Subcutaneous adipose tissue (tissue), 4 donors: ENCODE results near the gene AADACL4. TPM values are rescaled to one million over a fixed set of nuclear protein-coding genes. Genes with fewer than 3 reads are reported as not detected.

Experiments
- total RNA-seq, 4 donors: library from RNA; depleted of rRNA; stranded (reverse); fragments of >200 nt; gene quantifications; one replicate each; pipeline ENCODE4 v1.1.0, GENCODE V29; 2016
- TF ChIP-seq, protein P1 (sequence below): fragments of 450-650 bp; IDR thresholded peaks from one replicate; pipeline ENCODE4 v1.5.1; 2016; ENCODE audit warnings: low read depth, mild to moderate bottlenecking, control low read depth, antibody characterized with exemption, moderate library complexity

AADACL4 gene
- total RNA-seq, 4 donors from 2014 or later, result not detected

DNA sequence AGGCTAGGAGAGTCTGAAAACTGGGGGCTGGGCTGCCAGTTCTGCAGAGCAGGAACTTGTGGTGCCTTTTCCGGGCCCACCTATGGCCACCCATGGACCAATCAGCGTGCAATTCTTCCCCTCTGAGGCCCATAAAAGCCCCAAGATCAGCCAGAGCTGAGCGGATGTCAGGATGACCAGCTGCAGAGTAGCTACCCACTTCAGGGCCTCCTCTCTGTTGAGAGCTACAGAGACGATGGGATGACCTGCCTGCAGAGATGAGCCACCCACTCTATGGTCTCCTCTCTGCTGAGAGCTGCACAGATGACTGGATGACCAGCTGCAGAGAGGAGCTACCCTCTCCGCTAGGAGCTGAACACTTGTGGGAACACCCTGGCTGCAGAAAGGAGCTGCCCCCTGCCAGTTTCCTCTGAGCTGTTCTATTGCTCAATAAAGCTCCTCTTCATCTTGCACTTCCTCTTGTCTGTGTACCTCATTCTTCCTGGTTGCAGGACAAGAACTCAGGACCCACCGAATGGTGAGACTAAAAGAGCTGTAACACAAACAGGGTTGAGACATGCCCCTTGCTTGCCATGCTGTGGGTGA lies 12.8 kb upstream of the AADACL4 start:
- TF ChIP-seq, protein P1, sequence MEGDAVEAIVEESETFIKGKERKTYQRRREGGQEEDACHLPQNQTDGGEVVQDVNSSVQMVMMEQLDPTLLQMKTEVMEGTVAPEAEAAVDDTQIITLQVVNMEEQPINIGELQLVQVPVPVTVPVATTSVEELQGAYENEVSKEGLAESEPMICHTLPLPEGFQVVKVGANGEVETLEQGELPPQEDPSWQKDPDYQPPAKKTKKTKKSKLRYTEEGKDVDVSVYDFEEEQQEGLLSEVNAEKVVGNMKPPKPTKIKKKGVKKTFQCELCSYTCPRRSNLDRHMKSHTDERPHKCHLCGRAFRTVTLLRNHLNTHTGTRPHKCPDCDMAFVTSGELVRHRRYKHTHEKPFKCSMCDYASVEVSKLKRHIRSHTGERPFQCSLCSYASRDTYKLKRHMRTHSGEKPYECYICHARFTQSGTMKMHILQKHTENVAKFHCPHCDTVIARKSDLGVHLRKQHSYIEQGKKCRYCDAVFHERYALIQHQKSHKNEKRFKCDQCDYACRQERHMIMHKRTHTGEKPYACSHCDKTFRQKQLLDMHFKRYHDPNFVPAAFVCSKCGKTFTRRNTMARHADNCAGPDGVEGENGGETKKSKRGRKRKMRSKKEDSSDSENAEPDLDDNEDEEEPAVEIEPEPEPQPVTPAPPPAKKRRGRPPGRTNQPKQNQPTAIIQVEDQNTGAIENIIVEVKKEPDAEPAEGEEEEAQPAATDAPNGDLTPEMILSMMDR, result no peak

DNA sequence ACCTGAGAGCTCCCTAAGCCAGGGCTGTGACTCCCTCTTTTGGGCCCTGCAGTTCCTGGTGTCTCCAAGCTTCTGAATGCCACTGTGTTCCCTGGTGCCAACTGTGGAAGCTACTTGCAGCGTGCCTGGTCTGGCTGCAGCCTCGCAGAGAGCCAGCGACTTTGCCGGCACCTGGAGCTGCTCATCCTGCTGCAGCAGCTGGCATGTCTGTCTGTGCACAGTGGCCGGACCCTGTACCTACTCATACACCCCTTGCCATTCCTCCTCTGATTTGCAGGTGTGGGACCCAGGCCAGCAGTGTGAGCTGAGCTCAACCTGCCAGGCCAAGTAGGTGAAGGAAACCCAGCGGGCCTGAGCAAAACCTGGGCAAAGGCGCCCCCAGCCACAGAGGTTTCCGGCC lies 12.3 kb upstream of the AADACL4 start:
- TF ChIP-seq, protein P1, result no peak

DNA sequence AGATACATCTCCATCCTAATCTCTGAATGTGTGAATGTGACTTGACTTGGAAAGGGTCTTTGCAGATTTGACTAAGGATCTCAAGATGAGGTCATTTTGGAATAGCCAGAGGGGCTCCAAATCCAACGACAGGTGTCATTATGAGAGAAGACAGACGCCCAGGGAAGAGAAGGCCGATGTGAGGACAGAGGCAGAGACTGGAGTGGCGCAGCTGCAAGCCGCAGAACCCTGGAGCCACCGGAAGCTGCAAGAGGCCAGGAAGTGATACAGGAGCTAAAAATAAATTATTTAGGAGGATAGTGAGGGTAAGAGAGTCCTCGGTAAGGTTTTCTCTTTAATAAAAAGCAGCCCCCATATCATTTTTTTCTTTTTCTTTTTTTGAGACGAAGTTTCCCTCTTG lies 9.7 kb upstream of the AADACL4 start:
- TF ChIP-seq, protein P1, result no peak

DNA sequence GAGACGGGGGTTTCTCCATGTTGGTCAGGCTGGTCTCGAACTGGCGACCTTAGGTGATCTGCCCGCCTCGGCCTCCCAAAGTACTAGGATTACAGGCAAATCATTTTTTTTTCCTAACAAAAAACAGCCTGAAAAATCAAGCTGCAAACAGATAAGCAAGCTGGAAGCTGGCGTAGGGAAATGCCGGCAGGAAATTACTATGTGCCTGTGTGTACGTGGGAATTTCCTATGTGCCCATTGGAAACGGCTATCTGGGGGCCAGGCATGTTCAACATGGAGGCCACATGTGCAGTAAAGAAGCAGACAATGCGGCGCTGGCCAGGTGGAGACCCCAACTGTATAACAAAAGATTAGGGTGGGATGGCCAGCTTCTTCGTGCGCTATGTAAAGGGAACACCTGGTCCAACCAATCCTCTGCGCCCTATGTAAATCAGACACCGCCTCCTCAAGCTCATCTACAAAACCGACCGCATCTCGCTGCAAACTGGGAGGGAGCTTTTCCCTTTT lies 9.1 kb upstream of the AADACL4 start:
- TF ChIP-seq, protein P1, result no peak

DNA sequence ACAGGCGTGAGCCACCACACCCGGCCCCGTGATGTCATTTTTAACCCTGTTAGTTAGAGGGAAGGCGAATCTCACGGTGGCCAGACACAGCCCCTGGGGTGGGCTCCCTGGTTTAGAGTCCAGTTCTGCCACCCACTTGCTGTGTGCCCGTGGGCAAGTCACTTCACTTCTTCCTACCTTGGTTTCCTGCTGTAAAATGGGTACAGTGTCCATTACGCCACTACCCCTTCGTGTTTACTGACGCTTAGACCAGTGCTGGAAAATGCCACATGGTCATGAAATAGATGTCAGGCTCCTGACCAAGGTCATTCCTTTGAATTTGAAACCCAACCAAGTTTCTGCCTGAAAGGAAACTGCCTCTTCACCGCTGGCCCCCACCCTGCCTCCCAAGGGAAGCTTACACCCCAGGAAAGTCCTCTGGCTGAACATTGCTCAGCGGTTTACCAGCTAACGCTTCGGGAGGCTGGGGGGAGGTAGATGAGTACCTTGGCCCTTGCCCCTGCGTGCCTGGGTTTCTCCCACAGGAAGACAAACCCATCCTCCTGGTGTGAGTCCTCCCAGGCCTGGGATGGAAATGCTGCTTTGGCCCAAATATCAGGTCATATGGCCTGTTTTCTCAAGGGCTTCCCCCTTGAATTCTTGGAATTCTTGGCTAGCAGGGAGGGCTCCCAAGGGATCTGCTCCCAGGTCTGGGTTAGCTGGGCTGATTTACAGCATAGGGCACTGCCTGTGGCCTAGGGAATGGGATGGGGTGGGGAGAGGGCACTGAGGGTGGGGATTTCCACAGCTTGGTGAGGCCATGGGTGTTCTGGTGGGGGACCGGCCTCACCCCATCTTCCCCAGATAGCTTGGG lies 7.6 kb upstream of the AADACL4 start:
- TF ChIP-seq, protein P1, result no peak

DNA sequence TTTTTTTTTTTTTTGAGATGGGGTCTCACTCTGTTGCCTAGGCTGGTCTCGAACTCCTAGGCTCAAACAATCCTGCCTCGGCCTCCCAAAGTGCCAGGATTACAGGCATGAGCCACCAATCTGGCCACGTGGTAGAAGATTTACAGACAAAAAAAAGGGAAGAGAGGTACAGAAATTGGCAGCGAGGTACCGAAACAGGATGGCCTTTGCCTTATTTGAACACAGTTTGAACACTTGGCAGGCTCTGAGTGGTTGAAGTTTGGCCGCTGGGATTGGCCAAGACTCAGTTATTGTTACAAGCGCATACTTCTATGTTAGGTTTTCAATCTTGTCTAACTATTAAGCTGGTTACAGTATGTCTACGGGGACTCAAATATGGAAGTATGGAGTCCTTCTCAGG lies 6.2 kb upstream of the AADACL4 start:
- TF ChIP-seq, protein P1, result no peak

DNA sequence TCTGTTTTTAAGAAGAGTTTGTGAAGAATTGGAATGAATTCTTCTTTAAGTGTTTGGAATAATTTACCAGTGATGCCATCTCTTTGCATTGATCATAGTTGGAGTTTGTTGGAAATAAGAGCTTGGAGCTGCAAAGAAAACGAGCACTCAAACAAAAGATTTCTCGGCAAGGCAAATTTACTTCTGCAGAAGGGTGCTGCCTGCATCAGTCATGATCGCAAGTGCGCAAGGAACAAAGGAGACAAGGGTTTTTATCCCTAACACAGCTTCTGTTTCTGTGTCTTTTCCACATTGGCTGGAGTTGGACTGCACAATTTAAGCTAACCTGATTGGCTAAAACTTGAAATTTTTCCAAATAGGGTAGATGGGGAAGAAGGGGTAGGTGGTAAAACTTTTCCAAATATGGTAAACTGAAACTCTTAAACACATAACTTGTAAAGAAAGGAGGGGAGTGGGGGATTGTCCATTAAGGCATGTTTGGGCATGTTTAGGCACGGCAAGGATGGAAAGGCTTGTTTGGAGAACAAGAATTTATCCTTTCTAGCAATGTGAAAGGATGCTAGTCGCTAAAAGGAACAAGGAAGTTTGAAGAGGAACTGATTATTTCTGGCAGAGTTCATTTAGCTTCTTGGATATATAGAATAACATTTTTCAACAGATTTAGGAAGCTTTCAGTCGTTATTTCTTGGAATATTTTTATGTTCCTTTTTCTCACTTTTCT lies 3.5 kb upstream of the AADACL4 start:
- TF ChIP-seq, protein P1, result no peak
